Measurements from ENCODE around the gene AKAP4.

The AKAP4 gene

DNA sequence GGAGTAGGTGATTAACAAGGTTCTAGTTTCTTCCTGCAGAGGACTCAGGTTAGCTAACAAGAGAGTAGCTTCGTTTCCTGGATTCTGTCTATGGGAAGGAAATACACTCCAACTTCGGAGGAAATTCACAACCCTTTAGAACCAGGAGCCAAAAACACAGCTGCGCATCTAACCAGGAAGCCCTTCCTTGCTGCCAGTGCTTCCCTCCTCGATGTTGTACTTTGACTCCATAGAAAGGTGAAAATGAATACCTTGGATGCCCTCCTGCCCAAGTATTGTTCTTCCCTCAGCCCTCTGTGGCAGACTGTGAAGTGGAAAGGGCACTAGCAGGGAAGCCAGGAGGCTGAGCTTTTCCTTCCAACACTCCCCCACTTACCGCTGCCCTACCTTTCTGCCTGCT lies 35.1 kb downstream of the AKAP4 start:
- H3K4me3 ChIP-seq (ENCODE audit: control insufficient read depth, low read depth, low read length): no peak overlapping the region
- DNase-seq (ENCODE audit: low read depth): no peak
- TF ChIP-seq, protein P1, sequence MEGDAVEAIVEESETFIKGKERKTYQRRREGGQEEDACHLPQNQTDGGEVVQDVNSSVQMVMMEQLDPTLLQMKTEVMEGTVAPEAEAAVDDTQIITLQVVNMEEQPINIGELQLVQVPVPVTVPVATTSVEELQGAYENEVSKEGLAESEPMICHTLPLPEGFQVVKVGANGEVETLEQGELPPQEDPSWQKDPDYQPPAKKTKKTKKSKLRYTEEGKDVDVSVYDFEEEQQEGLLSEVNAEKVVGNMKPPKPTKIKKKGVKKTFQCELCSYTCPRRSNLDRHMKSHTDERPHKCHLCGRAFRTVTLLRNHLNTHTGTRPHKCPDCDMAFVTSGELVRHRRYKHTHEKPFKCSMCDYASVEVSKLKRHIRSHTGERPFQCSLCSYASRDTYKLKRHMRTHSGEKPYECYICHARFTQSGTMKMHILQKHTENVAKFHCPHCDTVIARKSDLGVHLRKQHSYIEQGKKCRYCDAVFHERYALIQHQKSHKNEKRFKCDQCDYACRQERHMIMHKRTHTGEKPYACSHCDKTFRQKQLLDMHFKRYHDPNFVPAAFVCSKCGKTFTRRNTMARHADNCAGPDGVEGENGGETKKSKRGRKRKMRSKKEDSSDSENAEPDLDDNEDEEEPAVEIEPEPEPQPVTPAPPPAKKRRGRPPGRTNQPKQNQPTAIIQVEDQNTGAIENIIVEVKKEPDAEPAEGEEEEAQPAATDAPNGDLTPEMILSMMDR (conservative IDR thresholded peaks at IDR 0.05; ENCODE audit: control insufficient read depth, insufficient read depth, low read depth, low read length): no peak

DNA sequence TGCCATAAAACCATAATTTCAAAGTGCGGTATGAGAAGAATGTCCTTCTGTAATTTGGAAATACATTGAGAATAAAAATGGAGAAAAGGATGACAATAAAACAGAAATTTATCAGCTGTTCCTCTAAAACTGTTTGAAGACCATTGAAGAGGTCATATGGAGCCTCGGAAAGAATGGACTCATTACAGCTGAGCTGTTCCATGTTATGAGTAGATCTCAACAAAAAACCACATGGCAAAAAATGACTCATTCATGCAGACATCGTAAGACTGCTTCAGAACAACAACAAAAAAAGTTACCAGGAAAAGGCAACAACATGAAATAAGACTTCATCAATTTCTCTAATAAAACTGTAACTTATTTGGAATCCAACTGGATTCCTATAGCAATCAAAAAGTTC lies 39.7 kb downstream of the AKAP4 start:
- TF ChIP-seq, protein P1 (conservative IDR thresholded peaks at IDR 0.05; ENCODE audit: control insufficient read depth, insufficient read depth, low read depth, low read length): no peak
- peak; percentile 45 for DNase-seq (ENCODE audit: low read depth)
- H3K4me3 ChIP-seq (ENCODE audit: control insufficient read depth, low read depth, low read length): no peak overlapping the region

DNA sequence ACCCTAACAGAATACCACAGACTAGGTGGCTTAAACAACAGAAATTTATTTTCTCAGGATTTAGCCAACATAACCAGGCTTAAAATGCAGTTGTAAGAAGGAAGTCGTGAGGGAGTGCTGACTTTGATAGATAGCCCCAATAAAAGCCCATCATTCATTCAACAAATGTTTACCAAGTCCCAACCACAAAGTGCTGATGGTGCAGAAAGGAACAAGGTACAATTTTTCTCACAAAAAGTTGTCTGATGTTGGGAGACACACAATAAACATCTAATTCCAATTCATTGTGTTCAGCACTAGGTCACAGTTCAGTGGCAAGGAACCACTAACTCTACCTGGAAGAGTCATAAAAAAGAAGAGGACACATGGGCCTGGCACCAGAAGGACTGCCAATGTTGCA lies 42.2 kb downstream of the AKAP4 start:
- DNase-seq (ENCODE audit: low read depth): no peak
- TF ChIP-seq, protein P1 (conservative IDR thresholded peaks at IDR 0.05; ENCODE audit: control insufficient read depth, insufficient read depth, low read depth, low read length): no peak

DNA sequence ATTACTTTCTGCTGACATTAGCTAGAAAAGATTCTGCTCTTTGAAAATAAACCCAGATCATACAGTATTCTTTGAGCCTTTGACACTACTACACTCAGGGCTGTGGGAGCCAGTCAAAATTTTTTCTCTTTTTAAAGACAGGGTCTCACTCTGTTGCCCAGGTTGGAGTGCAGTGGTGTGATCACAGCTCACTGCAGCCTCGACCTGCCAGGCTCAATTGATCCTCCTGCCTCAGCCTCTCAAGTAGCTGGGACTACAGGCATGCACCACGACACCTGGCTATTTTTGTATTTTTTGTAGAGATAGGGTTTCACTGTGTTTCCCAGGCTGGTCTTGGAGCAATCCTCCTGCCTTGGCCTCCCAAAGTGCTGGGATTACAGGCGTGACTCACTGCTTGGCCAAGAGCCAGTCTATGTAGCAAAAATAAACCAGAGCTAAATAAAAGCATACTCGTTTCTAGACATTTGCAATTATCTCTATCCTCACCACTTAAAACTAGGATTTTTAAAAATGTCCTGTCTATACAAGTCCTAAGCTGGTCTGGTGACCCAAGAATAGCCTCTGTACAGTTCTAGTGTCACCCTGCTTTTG lies 43.2 kb downstream of the AKAP4 start:
- peak; percentile 31 for DNase-seq (ENCODE audit: low read depth)
- H3K4me3 ChIP-seq (ENCODE audit: control insufficient read depth, low read depth, low read length): no peak overlapping the region
- TF ChIP-seq, protein P1 (conservative IDR thresholded peaks at IDR 0.05; ENCODE audit: control insufficient read depth, insufficient read depth, low read depth, low read length): no peak

More for the DNA sequence above, 42.2 kb downstream of the AKAP4 start:
- H3K4me3 ChIP-seq (ENCODE audit: control insufficient read depth, low read depth, low read length): no peak overlapping the region

DNA sequence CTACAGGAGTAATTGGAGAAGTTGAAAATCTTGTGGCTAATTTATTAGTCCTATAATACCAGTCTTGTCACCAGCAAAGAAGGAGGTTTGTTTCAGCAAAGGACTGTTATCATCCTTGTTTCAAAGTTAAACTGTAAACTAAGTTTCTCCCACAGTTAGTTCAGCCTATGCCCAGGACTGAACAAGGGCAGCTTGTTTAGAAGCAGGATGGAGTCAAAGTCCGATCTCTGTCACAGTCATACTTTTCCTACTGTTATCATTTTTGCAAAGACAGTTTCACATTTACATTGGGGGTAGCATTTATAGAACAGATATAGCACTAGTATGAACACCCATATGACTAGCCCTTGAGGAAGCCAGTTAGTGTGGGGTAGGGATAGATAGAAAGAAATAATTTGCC lies 46.4 kb downstream of the AKAP4 start:
- TF ChIP-seq, protein P1 (conservative IDR thresholded peaks at IDR 0.05; ENCODE audit: control insufficient read depth, insufficient read depth, low read depth, low read length): no peak
- no peak for DNase-seq (ENCODE audit: low read depth)
- no peak overlapping the region for H3K4me3 ChIP-seq (ENCODE audit: control insufficient read depth, low read depth, low read length)

DNA sequence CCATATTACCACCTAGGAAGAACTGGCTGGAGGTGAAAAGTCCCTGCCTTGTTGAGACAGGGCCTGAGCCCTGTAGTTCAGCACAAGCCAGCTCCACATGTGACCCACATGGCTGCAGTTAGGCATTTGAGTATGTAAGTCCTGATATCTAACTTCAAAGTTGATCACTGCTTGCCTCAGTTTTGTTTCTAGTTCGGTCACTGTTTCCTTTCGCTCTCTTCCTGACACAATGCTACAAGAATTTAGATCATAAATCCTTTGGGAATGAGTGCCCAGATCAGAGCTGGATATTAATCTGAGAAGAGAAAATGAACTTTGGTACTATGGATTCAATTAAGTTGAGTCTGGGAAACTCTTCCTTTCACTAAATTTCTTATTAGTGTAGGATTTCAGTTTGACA lies 48.4 kb downstream of the AKAP4 start:
- DNase-seq (ENCODE audit: low read depth): no peak
- TF ChIP-seq, protein P1 (conservative IDR thresholded peaks at IDR 0.05; ENCODE audit: control insufficient read depth, insufficient read depth, low read depth, low read length): no peak
- H3K4me3 ChIP-seq (ENCODE audit: control insufficient read depth, low read depth, low read length): no peak overlapping the region

DNA sequence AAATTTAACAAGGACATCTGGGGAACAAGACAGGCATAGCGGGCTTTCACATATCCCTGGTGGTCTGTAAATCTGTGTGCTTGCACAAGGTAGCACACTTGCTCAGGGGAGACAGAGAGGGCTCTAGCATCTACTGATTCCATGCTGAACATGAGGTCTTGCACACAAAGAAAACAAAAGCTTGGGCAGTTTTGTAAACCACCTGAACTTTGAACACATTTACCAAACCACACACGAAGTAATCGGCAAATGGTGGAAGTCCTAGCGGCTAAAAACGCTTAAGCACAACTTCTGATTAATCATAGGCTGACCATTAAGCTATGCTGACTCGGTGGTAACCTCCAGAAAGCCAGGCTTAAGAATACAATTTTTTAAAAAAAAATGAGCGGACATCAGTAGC lies 52.8 kb downstream of the AKAP4 start:
- TF ChIP-seq, protein P1 (conservative IDR thresholded peaks at IDR 0.05; ENCODE audit: control insufficient read depth, insufficient read depth, low read depth, low read length): no peak

More for the DNA sequence above, 52.8 kb downstream of the AKAP4 start:
- DNase-seq (ENCODE audit: low read depth): no peak
- no peak overlapping the region for H3K4me3 ChIP-seq (ENCODE audit: control insufficient read depth, low read depth, low read length)

Data from fibroblast of mammary gland (primary cell).